ENCODE results near the gene FAM221B.

FAM221B gene

DNA sequence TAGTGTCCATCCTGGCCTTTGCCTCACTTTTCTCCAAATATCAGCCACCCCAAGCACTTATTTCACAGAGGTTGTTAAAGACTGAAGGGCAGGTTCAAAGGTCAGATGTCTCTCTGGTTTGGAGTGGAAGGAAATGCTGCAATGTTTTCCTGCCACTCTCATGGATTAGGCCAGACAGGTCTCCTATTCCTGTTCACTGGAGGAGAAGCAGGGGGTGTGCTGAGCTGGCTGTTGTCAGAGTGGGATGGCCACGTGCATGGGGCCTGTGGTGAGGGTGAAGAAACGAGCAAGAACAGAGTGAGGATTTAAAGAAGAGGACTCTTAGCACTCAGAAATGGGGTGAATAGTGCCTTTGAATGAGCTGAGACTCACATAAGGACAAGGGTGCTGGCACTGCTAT, 7.2 kb upstream of the FAM221B start:
- POLR2A ChIA-PET, result no interaction called here
- DNase-seq (ENCODE audit: extremely low spot score), result no peak
- CTCF ChIA-PET, result interaction anchor here (0.7 to 5.0 kb wide), 12 partner anchors 8 to 108 kb away, joined by 3 to 39 read pairs (median 4); no protein-coding TSS in a partner anchor
- TF ChIP-seq, protein P1, sequence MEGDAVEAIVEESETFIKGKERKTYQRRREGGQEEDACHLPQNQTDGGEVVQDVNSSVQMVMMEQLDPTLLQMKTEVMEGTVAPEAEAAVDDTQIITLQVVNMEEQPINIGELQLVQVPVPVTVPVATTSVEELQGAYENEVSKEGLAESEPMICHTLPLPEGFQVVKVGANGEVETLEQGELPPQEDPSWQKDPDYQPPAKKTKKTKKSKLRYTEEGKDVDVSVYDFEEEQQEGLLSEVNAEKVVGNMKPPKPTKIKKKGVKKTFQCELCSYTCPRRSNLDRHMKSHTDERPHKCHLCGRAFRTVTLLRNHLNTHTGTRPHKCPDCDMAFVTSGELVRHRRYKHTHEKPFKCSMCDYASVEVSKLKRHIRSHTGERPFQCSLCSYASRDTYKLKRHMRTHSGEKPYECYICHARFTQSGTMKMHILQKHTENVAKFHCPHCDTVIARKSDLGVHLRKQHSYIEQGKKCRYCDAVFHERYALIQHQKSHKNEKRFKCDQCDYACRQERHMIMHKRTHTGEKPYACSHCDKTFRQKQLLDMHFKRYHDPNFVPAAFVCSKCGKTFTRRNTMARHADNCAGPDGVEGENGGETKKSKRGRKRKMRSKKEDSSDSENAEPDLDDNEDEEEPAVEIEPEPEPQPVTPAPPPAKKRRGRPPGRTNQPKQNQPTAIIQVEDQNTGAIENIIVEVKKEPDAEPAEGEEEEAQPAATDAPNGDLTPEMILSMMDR (IDR thresholded peaks at IDR 0.05; ENCODE audit: control extremely low read depth, extremely low read depth, low read depth, missing control alignments), result no peak

DNA sequence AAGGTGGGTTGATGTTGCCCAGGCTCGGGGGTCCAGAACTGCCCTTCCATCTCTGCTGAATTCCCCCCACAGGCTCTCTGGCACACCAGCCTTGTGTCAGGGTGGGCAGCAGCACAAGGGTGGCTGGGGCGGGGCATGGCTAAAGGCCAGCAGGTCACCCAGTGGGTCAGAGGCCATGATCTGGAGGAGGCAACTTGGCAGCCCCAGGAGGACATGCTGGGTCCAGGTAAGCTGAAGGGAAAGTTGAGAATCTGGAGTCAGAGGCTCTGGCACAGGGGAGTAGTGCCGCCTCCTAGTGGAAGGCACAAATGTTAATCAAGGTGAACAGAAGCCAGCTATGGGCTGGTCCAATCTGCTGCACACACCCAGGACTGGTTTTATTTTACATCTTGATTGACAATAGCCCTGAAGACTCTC, 6.7 kb upstream of the FAM221B start:
- TF ChIP-seq, protein P1 (IDR thresholded peaks at IDR 0.05; ENCODE audit: control extremely low read depth, extremely low read depth, low read depth, missing control alignments), result peak; percentile 13
- DNase-seq (ENCODE audit: extremely low spot score), result no peak
- ChIA-PET CTCF (interaction anchor here (0.9 to 5.0 kb wide), 11 partner anchors 9 to 108 kb away, joined by 3 to 39 read pairs (median 4); no protein-coding TSS in a partner anchor), POLR2A (no interaction called here)

DNA sequence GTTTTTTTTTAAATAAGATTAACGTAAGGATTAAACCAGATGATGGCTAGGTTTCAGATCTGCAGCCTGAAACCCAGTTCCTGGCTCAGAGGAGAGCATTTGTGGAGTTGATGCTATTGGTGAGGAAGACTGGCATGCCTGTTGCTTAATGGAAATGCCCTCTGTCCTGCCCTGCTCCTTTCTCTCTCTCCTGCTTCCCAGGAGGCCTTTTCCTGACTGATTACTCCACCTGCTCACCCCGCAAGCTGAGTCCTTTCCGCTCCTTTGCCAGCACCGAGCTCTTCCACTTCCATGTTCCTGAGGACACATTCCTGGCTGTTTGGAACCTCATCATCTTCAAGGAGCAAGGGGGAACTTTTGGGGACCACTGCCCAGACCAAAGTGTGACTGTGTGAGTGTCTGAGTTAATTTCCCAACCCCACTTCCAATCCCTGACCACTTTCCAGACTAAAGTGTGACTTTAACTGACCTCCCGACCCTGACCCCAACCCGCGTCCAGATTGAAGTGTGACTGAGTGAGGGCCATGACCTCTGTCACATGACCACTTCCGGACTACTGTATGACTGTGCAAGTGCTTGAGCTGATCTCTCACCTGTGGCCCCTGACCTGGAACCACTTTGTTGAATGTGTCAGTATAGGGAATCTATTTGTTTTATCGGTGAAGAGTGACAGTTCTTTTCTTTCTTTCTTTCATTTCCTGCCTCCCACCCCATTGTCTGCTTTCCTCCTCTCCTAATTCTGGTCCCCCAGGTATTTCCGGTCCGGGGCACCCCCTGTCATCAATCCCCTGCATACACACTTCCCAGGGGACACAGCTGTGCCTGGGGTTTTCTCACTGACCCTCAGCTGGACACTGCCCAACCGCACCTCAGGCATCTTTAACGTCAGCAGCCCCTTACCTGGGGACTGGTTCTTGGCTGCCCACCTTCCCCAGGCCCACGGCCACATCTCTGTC, 6.0 kb upstream of the FAM221B start:
- CTCF ChIA-PET, result interaction anchor here (0.9 to 5.0 kb wide), 12 partner anchors 8 to 189 kb away, joined by 3 to 39 read pairs (median 5); partner anchors contain the start of gene SPAG8
- no peak for DNase-seq (ENCODE audit: extremely low spot score)
- TF ChIP-seq, protein P1 (IDR thresholded peaks at IDR 0.05; ENCODE audit: control extremely low read depth, extremely low read depth, low read depth, missing control alignments), result no peak
- POLR2A ChIA-PET, result interaction anchor here (0.6 kb wide), 1 partner anchor 8 kb away, joined by 4 read pairs; no protein-coding TSS in a partner anchor

DNA sequence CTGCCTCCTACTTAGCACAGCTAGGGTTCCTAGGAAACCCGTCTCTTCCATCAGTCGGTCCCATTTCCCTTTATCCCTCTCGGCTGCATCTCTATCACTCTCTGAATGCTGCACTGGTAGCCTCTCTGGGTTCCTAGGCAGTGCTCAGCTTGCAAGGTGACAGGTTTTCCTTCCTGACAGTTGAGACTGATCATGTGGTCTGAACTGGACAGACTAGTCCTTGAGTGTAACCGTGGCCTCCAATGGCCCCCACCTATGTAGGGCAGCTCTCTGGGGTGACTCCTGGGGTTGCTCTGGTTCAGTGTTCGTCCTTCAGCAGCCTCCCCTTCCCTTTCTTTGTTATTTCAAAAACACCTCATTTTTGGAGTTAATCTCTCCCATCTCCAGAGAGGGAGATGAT, 4.3 kb upstream of the FAM221B start:
- DNase-seq (ENCODE audit: extremely low spot score), result no peak
- ChIA-PET POLR2A (no interaction called here), CTCF (interaction anchor here (0.9 to 4.1 kb wide), 7 partner anchors 10 to 84 kb away, joined by 3 to 22 read pairs (median 4); partner anchors contain the start of genes GBA2, RGP1 and SPAG8)
- TF ChIP-seq, protein P1 (IDR thresholded peaks at IDR 0.05; ENCODE audit: control extremely low read depth, extremely low read depth, low read depth, missing control alignments), result no peak

DNA sequence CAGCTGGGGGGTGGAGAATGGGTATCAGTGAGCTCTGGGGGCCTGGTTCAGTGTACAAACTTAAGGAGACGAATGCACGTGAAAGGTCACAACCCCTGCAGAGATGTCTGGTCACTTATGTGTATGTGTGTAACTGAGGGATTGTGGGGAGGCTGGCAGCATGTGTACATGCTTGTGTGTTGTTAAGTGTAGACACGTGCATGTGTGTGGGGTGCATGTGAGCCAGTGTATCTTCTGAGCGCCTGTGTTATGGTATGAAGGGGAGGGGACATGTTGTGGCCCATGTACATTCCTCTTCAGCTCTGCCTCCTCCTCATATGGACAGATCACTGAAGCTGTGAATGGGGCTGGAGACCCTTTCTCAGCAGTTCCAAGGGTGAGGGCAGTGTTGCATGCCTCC, 2.5 kb upstream of the FAM221B start:
- CTCF ChIA-PET, result interaction anchor here (0.8 to 4.1 kb wide), 4 partner anchors 11 to 134 kb away, joined by 3 to 22 read pairs (median 12); no protein-coding TSS in a partner anchor
- POLR2A ChIA-PET, result interaction anchor here (0.6 kb wide), 1 partner anchor 12 kb away, joined by 3 read pairs; no protein-coding TSS in a partner anchor
- no peak for DNase-seq (ENCODE audit: extremely low spot score)
- TF ChIP-seq, protein P1 (IDR thresholded peaks at IDR 0.05; ENCODE audit: control extremely low read depth, extremely low read depth, low read depth, missing control alignments), result no peak

DNA sequence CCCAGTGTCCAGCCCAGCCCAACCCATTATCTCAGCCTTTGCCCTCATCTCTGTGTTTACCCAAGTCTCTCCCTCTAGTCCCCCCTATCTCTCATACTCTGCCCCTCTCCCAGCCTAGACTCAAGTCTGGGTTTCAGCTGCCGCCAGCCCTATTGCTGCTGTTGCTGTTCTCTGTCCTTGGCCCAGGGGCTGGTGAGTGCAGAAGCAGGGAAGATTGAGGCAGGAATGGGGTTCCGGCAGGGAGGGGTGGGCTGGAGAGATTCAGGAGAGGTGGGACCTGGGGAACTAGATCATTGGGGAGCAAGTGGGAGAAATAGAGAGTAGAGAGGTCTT, 1.2 kb upstream of the FAM221B start:
- DNase-seq (ENCODE audit: extremely low spot score), result no peak
- POLR2A ChIA-PET, result no interaction called here
- TF ChIP-seq, protein P1 (IDR thresholded peaks at IDR 0.05; ENCODE audit: control extremely low read depth, extremely low read depth, low read depth, missing control alignments), result no peak
- CTCF ChIA-PET, result interaction anchor here (1.3 to 1.7 kb wide), 2 partner anchors 18 to 62 kb away, joined by 3 to 5 read pairs; partner anchors contain the start of gene SPAG8
